ENCODE measurements around the gene ATXN1L.
"Not testable (repeated sequence)": the region's sequence is repeated elsewhere in the genome, so short reads cannot be mapped to it uniquely, and the experiment has no call there.

- not testable (repeated sequence) for TF ChIP-seq EZH2 (IDR thresholded peaks at IDR 0.05; ENCODE audit: insufficient read depth, poor library complexity, severe bottlenecking); EZH2phosphoT487 (IDR thresholded peaks at IDR 0.05; ENCODE audit: insufficient read depth, low read depth)
Measured at GRCh38 chr16:71905765-71906164, 60.0 kb downstream of the ATXN1L start.
